GM23248 (cell line): ENCODE data around the gene TTC16. TPM values are rescaled to one million over a fixed set of nuclear protein-coding genes. Genes with fewer than 3 reads are reported as not detected.

Source experiments
- DNase-seq: peaks from one replicate; pipeline ENCODE4 v3.0.0-alpha.2; 2015
- H2AFZ ChIP-seq: fragments of 200-600 bp; sonication (generic); 2 replicates; pipeline ENCODE4 v1.6.1; 2016; ENCODE audit warnings: antibody characterized with exemption
- H3F3A ChIP-seq: fragments of 200-600 bp; sonication (generic); 2 replicates; pipeline ENCODE4 v1.6.1; 2016; ENCODE audit warnings: mild to moderate bottlenecking, antibody characterized with exemption, mixed run types; ENCODE audit not compliant: insufficient read depth
- H3K27ac ChIP-seq: fragments of 200-600 bp; sonication (generic); 2 replicates; pipeline ENCODE4 v1.5.1; 2016; ENCODE audit warnings: mild to moderate bottlenecking
- H3K27me3 ChIP-seq: fragments of 200-600 bp; sonication (generic); replicated peaks from 2 replicates; pipeline ENCODE4 v1.6.1; 2016; ENCODE audit warnings: mild to moderate bottlenecking; ENCODE audit not compliant: insufficient read depth
- H3K36me3 ChIP-seq: fragments of 200-600 bp; sonication (generic); 2 replicates; pipeline ENCODE4 v1.6.1; 2016; ENCODE audit warnings: low read depth, mild to moderate bottlenecking
- H3K4me1 ChIP-seq: fragments of 200-600 bp; sonication (generic); 2 replicates; pipeline ENCODE4 v1.6.1; 2016; ENCODE audit warnings: mild to moderate bottlenecking; ENCODE audit not compliant: insufficient read depth
- H3K4me2 ChIP-seq: fragments of 200-600 bp; sonication (generic); one replicate; pipeline ENCODE4 v1.6.1; 2016; ENCODE audit warnings: mild to moderate bottlenecking; ENCODE audit not compliant: unreplicated experiment
- H3K4me3 ChIP-seq: fragments of 200-600 bp; sonication (generic); 2 replicates; pipeline ENCODE4 v1.5.1; 2016; ENCODE audit warnings: mild to moderate bottlenecking
- H3K79me2 ChIP-seq: fragments of 200-600 bp; sonication (generic); 2 replicates; pipeline ENCODE4 v1.6.1; 2016; ENCODE audit warnings: mild to moderate bottlenecking; ENCODE audit not compliant: insufficient read depth
- H3K9ac ChIP-seq: fragments of 200-600 bp; sonication (generic); 2 replicates; pipeline ENCODE4 v1.6.1; 2016; ENCODE audit warnings: mild to moderate bottlenecking
- H3K9me2 ChIP-seq: fragments of 200-600 bp; sonication (generic); 2 replicates; pipeline ENCODE4 v1.6.1; 2016; ENCODE audit warnings: mixed run types, mild to moderate bottlenecking, moderate library complexity; ENCODE audit not compliant: insufficient read depth
- H3K9me3 ChIP-seq: fragments of 200-600 bp; sonication (generic); one replicate; pipeline ENCODE4 v1.6.1; 2017; ENCODE audit warnings: low read depth
- H4K20me1 ChIP-seq: fragments of 200-600 bp; sonication (generic); 2 replicates; pipeline ENCODE4 v1.6.0; 2016; ENCODE audit not compliant: insufficient read depth
- EZH2 ChIP-seq: fragments of 200-600 bp; sonication (generic); IDR thresholded peaks from 2 replicates; pipeline ENCODE4 v1.6.1; 2018; ENCODE audit warnings: antibody characterized with exemption, mild to moderate bottlenecking; ENCODE audit not compliant: insufficient read depth, poor library complexity, severe bottlenecking
- EZH2phosphoT487 ChIP-seq: fragments of 200-600 bp; sonication (generic); IDR thresholded peaks from 2 replicates; pipeline ENCODE4 v1.6.1; 2018; ENCODE audit warnings: antibody characterized with exemption, moderate library complexity, mild to moderate bottlenecking, low read depth; ENCODE audit not compliant: insufficient read depth
- WGBS, 2 experiments: methylation state at CpG; one replicate each; pipeline ENCODE4 v1.1.6; 2015 to 2017; ENCODE audit warnings: low lambda C conversion rate in 2 of 2, low coverage in 1 of 2; ENCODE audit errors: missing lambda C conversion rate in 2 of 2; 5-methylcytosine and 5-hydroxymethylcytosine counted together
- in situ Hi-C: fragments of 300-500 bp; cut with MboI; formaldehyde crosslinking; loops from 2 replicates; pipeline ENCODE4 v1.15.0; 2020
- polyA plus RNA-seq: library from polyadenylated mRNA; unstranded; fragments of >200 nt; fragmentation: Nextera tagmentation; extraction: Ambion mirVana; gene quantifications from 2 replicates; pipeline ENCODE4 v1.2.1, GENCODE V29; 2016
- total RNA-seq: library from RNA; depleted of rRNA; stranded (reverse); fragments of >200 nt; shearing (Covaris generic); gene quantifications from 2 replicates; pipeline ENCODE4 v1.2.3, GENCODE V29; 2014

The TTC16 gene
- total and polyA plus RNA-seq, 2 experiments from 2014 or later: 0.06 TPM; not detected in 1

DNA sequence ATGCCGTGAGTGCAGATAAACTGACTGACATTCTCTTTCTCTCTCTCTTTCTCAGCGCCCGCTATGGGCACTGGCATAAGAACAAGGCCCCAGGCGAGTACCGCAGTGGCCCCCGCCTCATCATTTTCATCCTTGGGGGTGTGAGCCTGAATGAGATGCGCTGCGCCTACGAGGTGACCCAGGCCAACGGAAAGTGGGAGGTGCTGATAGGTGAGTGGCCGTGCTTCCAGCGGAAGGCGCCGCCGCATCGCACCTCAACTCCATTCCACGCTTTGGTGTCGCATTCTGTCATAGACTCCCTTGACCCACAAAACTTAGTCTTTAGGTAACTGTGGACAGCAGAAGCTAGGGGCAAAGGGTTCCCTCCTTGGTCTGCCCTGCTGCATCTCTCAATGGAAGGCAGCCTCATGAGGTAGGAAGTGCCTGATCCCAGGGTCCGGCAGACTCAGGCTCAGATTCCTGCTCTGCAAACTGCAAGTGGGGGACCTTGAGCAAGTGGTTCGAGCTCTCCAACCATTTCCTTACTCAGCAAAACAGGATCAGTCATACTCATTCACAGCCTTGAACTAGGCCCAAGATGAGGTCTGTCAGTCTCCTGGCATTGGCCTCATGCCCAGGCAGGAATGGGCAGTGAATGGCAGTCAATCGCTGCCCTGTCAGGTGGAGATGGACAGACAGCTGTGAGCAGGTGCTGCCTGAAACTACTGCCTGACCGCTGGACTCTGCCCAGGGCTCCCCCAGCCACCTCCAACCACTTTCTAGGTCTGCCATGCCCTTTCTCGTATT is 33.3 kb upstream of the TTC16 start:
- no peak overlapping the region for H3K4me3 ChIP-seq
- peaks cover 11% of the 10 kb centered on the region for H3K4me1 ChIP-seq
- H3K9ac ChIP-seq: no peak overlapping the region
- no peaks in the 10 kb centered on the region for H3K9me2 ChIP-seq
- WGBS, 2 experiments: 96% methylated on average over 23 of the region's 23 CpGs
- H3K9me3 ChIP-seq: no peaks in the 10 kb centered on the region
- no peaks in the 10 kb centered on the region for H4K20me1 ChIP-seq
- H3K36me3 ChIP-seq: peaks cover 14% of the 10 kb centered on the region; the same call in 1 of the 2 replicates
- no peaks in the 10 kb centered on the region for H3K79me2 ChIP-seq
- H3K27me3 ChIP-seq: no peaks in the 10 kb centered on the region
- peaks cover 15% of the 10 kb centered on the region; the same call in 1 of the 2 replicates for H3F3A ChIP-seq
- H2AFZ ChIP-seq: no peak overlapping the region
- TF ChIP-seq EZH2phosphoT487 (no peak), EZH2 (no peak)
- H3K27ac ChIP-seq: peak overlapping the region; percentile 87; the same call in 1 of the 2 replicates
- no peak for DNase-seq
- in situ Hi-C loops: no loop called here
- no peak overlapping the region for H3K4me2 ChIP-seq

- no peaks in the 10 kb centered on the region for H4K20me1 ChIP-seq
- peak; percentile 85 for DNase-seq
- TF ChIP-seq EZH2phosphoT487 (no peak), EZH2 (no peak)
- H3K27ac ChIP-seq: peak overlapping the region; percentile 87
- H3K4me2 ChIP-seq: peak overlapping the region; percentile 28
- no peaks in the 10 kb centered on the region for H3K9me3 ChIP-seq
- H3K9me2 ChIP-seq: no peaks in the 10 kb centered on the region
- no peak overlapping the region for H3K4me3 ChIP-seq
- no peaks in the 10 kb centered on the region for H3K27me3 ChIP-seq
- peaks cover 11% of the 10 kb centered on the region for H3K4me1 ChIP-seq
- in situ Hi-C loops: no loop called here
- peaks cover 14% of the 10 kb centered on the region; the same call in 1 of the 2 replicates for H3K36me3 ChIP-seq
- no peak overlapping the region for H2AFZ ChIP-seq
- WGBS, 2 experiments: 85 to 87% methylated on average over 5 of the region's 5 CpGs
- no peaks in the 10 kb centered on the region for H3K79me2 ChIP-seq
- peaks cover 15% of the 10 kb centered on the region; the same call in 1 of the 2 replicates for H3F3A ChIP-seq
- peak overlapping the region; percentile 66 for H3K9ac ChIP-seq
Observed at GRCh38 chr9:127683723-127684122, 32.2 kb upstream of the TTC16 start.

- peaks cover 9% of the 10 kb centered on the region; the same call in 1 of the 2 replicates for H3K36me3 ChIP-seq
- peak overlapping the region; percentile 87 for H3K27ac ChIP-seq
- no peaks in the 10 kb centered on the region for H4K20me1 ChIP-seq
- peaks cover 15% of the 10 kb centered on the region; the same call in 1 of the 2 replicates for H3F3A ChIP-seq
- 56 to 58% methylated on average over 4 of the region's 4 CpGs for WGBS, 2 experiments
- no peaks in the 10 kb centered on the region for H3K79me2 ChIP-seq
- H3K27me3 ChIP-seq: no peaks in the 10 kb centered on the region
- DNase-seq: peak; percentile 85
- peak overlapping the region; percentile 58 for H3K9ac ChIP-seq
- peak overlapping the region; percentile 28 for H3K4me2 ChIP-seq
- H3K9me2 ChIP-seq: no peaks in the 10 kb centered on the region
- in situ Hi-C loops: no loop called here
- H3K4me3 ChIP-seq: no peak overlapping the region
- TF ChIP-seq EZH2 (no peak), EZH2phosphoT487 (no peak)
- H3K9me3 ChIP-seq: no peaks in the 10 kb centered on the region
- H2AFZ ChIP-seq: no peak overlapping the region
- H3K4me1 ChIP-seq: peaks cover 11% of the 10 kb centered on the region
Observed at GRCh38 chr9:127684576-127684975, 31.3 kb upstream of the TTC16 start.

DNA sequence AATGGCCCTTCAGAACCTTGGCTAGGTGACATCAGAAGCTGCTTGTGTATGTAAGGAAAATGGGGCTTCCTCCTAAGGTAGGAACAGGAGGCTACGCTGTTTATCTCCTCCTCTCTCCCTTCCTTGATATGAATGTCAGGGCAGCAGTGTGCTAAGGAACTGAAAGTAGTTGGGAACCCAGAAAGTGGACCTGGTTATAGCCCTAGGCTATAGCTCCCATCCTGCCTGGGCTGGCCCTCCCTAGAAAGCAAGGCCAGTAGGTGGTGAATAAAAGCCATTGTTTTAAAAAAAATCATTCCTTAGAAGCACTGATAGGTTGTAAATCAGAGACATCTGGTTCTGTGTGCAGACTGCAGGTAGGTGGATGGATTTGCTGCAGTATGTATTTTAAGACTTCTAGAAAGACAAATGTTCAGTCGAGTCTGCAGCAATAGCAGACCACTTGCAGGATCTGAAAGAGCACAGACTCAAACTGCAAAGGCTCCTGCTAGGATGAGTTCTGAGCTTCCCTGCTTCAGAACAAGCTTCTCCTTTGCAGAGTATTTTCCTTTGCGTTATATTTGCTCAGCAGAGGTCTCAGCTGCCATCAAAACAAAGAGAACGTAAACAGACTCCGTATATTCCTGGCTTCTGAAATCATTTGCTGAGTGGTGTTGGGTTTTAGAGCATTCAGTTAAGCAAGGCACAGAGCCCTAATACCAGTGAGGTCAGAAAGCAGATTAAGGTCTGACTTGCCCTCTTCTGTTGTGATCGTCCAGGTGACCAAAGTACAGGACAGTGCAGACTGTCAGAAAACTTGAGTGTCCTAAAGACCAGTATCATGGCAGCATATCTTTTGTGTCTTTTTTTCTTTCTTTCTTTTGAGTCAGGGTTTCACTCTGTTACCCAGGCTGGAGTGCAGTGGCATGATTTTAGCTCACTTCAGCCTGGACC is 29.2 kb upstream of the TTC16 start:
- Histone ChIP-seq H3K36me3 (0 out of 2 replicates have a peak, but pooled peaks cover 4% of the 10 kb centered on the region), H3K27ac (no peak overlapping the region)

More for the DNA sequence above, 29.2 kb upstream of the TTC16 start:
- no peaks in the 10 kb centered on the region for H3K9me3 ChIP-seq
- no peak overlapping the region for H3K9ac ChIP-seq
- no peaks in the 10 kb centered on the region for H3K9me2 ChIP-seq
- no peak overlapping the region for H3K4me2 ChIP-seq
- H3K79me2 ChIP-seq: no peaks in the 10 kb centered on the region
- no peaks in the 10 kb centered on the region for H3K27me3 ChIP-seq
- no peak overlapping the region for H3K4me3 ChIP-seq
- in situ Hi-C loops: no loop called here
- no peaks in the 10 kb centered on the region for H4K20me1 ChIP-seq
- no peak for DNase-seq
- TF ChIP-seq EZH2 (no peak), EZH2phosphoT487 (no peak)
- H3K4me1 ChIP-seq: peaks cover 11% of the 10 kb centered on the region
- WGBS, 2 experiments: 70 to 83% methylated on average over 6 of the region's 6 CpGs
- no peak overlapping the region for H2AFZ ChIP-seq
- peaks cover 15% of the 10 kb centered on the region; the same call in 1 of the 2 replicates for H3F3A ChIP-seq
